Ishikawa (cell line): Measurements from ENCODE around the gene THOC5.

Source experiments
- EP300 ChIP-seq: IDR thresholded peaks from 2 replicates; pipeline ENCODE4 v1.6.1; 2012; ENCODE audit warnings: borderline replicate concordance
- MAX ChIP-seq: IDR thresholded peaks from 2 replicates; pipeline ENCODE4 v1.6.1; 2012
- NFIC ChIP-seq: IDR thresholded peaks from 2 replicates; pipeline ENCODE4 v1.6.1; 2012
- REST ChIP-seq: IDR thresholded peaks from 2 replicates; pipeline ENCODE4 v1.6.1; 2012; ENCODE audit warnings: low read depth, mild to moderate bottlenecking
- TAF1 ChIP-seq: IDR thresholded peaks from 2 replicates; pipeline ENCODE4 v1.6.1; 2012; ENCODE audit warnings: low read depth, mild to moderate bottlenecking
- TCF12 ChIP-seq: IDR thresholded peaks from 2 replicates; pipeline ENCODE4 v1.6.1; 2012; ENCODE audit warnings: low read depth
- TEAD4 ChIP-seq: IDR thresholded peaks from 2 replicates; pipeline ENCODE4 v1.6.1; 2012

GRCh38 chr22:29596408-29596807 lies 42.9 kb upstream of the THOC5 start:
- TF ChIP-seq REST, result no peak
- no peak for TF ChIP-seq EP300
- no peak for TF ChIP-seq TAF1
- TF ChIP-seq TEAD4, result no peak
- no peak for TF ChIP-seq TCF12
- no peak for TF ChIP-seq NFIC
- TF ChIP-seq MAX, result no peak
